Left renal cortex interstitium (tissue), 4 donors: ENCODE data around the gene USH2A. TPM values are rescaled to one million over a fixed set of nuclear protein-coding genes. Genes with fewer than 3 reads are reported as not detected.
"Not testable (repeated sequence)": the region's sequence is repeated elsewhere in the genome, so short reads cannot be mapped to it uniquely, and the experiment has no call there.

Experiments
- DNase-seq, 4 donors: peaks; one replicate each; pipeline ENCODE4 v3.0.0-alpha.2; 2013; ENCODE audit warnings: low read depth in 4 of 4, low spot score in 2 of 4, missing footprints in 1 of 4
- polyA plus RNA-seq, 4 donors: library from polyadenylated mRNA; unstranded; fragments of 120-200 nt; gene quantifications; one replicate each; pipeline ENCODE4 v1.2.1, GENCODE V29; 2013; ENCODE audit not compliant: insufficient read length in 4 of 4

Gene USH2A
- polyA plus RNA-seq, 4 donors: 0.13 to 0.42 (median 0.37) TPM

- DNase-seq: no peak
These were observed 270.1 kb downstream of the USH2A start for GRCh38 chr1:216153130-216153529.

DNA sequence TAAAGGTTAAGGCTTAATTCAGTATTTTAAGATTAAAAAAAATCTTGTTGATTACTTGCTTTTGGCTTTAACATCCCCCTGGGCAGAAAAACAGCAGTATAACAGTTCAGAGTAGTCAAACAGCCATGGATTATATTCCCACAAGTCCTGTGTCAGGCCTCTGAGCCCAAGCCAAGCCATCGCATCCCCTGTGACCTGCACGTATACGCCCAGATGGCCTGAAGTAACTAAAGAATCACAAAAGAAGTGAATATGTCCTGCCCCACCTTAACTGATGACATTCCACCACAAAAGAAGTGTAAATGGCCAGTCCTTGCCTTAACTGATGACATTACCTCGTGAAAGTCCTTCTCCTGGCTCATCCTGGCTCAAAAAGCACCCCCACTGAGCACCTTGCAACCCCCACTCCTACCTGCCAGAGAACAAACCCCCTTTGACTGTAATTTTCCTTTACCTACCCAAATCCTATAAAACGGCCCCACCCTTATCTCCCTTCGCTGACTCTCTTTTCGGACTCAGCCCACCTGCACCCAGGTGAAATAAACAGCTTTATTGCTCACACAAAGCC, 277.7 kb downstream of the USH2A start:
- not testable (repeated sequence) for DNase-seq

GRCh38 chr1:216144661-216145450, 278.4 kb downstream of the USH2A start:
- DNase-seq: no peak

GRCh38 chr1:216142921-216143320, 280.3 kb downstream of the USH2A start:
- no peak for DNase-seq

DNA sequence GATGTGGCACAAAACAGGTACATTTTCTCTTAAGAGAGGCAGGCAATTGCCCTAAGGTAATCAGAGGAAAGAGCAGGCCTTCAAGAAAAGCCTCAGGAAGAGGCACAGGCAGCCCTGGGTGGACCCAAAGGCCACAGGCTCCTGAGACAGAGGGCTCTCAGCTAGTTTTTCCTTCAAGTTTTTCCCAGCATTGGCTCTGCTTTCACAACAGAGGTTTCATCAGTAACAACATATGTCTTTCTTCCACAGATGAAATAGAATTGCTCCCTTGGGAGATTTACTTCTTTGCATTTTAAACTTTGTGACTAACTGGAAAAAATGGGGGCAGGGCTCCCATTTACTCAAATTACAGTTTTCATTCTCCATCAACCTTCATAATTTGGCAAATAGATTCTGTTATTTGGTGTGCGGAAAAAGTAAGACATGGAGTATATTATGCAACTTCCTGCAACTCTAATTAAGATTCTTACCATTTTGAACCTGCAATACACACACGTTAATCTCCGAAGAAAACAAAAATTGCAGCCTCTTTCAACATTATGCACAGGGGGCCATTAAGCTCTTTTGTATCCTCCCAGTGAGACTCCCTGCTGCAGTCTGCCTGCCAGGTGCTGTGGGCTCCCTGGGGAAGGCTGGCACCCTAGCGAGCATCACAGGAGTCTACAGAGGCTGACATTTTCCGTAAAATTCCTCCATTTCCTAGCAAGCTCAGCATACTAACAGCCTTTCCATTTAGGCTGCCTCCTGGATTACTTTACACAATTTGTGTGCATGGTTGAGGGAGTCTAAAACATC, 282.3 kb downstream of the USH2A start:
- DNase-seq: no peak

DNA sequence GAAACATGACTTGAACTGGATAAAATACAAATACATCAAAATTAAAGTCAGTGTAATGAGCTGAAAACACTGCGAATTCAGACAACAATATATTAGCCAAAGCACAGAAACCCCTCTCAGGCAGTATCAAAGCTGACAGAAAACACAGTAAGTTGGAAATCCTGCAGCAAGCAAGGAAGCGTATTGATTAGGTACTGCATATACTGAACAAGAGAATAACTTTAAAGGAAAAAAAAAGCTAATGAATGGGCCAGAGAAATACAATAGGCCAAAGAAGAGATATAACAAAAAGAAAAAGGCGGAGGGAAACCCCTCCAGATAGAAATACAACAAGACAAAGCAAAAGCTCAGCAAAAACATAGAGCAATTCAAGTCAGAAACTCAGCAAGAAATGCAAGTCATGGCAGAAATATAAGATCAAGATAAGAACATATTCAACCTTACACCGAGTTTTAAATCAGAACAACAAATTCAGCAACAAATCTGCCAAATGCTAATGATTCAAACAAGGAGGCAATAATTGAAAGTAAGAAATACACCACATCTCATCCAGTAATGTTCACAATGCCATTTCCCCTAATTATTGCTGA, 299.0 kb downstream of the USH2A start:
- DNase-seq: no peak

- no peak for DNase-seq
These were observed 299.6 kb downstream of the USH2A start for GRCh38 chr1:216123446-216124191.

GRCh38 chr1:216119600-216119999, 303.6 kb downstream of the USH2A start:
- DNase-seq: peak in 1 of 4 donors; percentile 3

DNA sequence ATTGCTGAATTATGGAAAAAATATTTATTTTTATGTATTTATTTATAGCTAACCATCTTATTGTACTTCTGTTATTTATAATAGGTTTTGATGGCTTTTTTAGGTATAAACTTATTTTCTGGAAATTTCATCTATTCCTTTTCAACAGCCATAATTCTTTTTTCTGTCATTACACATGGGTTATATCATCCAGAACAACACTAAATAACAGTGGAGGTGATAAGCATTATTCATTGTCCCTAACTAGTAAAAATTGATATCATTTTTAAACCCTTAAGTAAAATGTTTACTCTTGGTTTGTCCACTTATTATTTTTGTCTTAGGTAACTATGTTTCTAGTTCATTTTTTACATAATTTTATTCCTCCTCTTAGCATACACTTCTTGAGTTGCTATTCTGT, 309.1 kb downstream of the USH2A start:
- DNase-seq: no peak

DNA sequence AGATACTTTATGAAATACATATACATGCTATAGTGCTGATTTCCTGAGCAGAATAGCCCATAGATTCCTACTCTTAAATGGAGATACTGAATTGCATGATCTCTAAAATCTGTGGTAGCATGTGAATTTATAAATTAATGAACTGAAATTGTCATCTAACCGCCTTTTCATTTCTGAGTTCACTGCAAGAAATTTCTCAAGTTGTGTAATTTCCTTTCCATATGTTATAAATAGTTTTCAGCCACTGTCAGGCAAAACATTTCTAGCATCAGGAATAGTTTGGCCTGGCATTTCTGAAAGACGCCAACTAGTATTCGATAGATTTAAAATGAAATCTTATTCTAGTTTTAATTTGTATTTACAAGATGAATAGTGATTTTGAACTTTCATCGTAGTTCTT, 310.1 kb downstream of the USH2A start:
- no peak for DNase-seq

DNA sequence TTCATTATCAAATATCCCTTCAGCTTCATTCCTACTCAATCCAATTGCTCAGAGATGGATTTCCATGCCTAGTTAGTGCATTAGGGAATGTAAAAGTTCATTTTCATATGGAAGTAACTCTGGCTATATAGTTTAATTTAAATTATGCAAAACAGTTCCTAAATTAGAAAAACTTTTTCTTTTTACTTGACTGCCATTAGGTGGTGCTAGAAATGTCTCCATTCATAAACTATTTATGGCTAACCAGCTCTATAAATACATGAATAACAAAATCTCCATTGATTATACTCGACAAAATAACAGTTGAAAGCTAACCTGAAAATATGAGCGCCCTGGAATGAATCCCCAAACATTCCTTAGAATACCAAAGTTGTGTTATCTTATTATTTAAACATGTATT, 311.4 kb downstream of the USH2A start:
- DNase-seq: no peak

DNA sequence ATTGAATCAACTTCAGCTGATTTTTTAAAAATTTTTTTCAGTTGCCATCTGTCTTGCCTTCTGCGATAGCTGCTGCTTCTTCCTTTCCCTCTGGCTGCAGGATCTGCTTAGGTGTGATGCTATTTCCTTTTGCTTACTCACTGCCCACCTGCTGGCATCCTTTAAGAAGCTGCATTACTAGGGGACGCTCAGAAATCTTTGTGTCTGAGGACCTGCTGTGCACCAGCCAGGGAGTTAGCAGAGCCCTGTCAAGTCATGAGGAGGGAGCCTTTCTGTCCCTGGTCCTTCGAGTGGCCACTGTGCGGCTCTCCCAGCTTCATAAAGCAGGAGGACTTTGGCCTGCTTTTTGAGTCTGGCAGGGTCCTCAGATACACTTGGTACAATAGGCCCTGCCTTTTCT, 327.8 kb downstream of the USH2A start:
- no peak for DNase-seq

GRCh38 chr1:216090556-216090955, 332.7 kb downstream of the USH2A start:
- DNase-seq: no peak

- DNase-seq: no peak
These were observed 336.6 kb downstream of the USH2A start for GRCh38 chr1:216086678-216087077.

DNA sequence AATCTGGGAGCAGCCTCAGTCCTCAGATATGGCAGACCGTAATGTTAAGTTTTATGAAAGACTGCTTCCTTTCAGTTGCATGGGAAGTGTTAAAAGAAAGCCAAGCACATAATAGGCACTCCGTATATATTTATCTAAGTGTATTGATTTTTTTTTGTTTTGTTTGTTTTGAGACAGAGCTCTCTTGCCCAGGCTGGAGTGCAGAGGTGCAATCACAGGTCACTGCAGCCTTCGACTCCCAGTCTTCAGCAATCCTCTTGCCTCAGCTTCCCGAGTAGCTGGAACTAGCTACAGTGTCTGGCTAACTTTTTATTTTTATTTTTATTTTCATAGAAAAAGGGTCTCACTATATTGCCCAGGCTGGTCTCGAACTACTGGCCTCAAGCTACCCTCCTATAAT, 341.8 kb downstream of the USH2A start:
- DNase-seq: no peak

DNA sequence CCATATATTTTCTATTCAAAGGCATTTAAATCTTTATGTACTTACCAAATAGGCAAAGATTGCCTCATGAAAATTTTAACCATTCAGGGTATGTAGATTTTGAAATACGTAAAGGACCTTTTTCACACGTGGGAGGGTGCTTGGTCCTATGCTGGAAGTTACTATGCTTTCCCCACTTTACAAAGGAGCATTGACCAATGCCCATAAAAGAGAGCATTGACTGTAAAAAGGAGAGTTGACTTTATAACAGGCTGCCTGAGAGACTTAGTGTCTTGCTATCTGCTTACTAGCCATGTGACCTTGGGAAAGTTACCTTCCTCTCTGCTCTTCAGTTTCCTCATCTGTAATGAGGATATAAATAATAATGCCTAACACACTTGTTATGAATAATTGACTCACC, 346.5 kb downstream of the USH2A start:
- DNase-seq: no peak

DNA sequence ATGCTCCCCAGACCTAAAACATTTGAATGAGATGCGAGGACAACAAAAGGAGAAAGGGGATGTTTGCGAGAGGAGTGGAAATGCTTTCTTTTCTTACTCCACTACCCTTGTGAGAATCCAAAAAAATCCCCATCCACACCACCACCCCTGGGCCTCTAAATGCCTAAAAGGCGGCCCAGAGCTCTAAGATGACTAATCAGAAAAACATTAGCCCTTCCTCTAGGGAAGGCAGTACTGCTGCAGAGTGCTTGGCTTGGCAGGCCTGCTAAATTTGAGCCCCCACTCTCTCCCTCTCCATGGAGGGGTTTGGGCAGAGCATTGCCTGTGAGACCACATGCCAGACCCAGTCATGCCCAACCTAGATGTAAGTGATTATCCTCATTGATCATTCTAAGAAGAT, 347.9 kb downstream of the USH2A start:
- no peak for DNase-seq

GRCh38 chr1:216073793-216074595, 349.3 kb downstream of the USH2A start:
- no peak for DNase-seq

GRCh38 chr1:216071262-216071661, 352.0 kb downstream of the USH2A start:
- peak in 2 of 4 donors; percentile 10 to 23 for DNase-seq

DNA sequence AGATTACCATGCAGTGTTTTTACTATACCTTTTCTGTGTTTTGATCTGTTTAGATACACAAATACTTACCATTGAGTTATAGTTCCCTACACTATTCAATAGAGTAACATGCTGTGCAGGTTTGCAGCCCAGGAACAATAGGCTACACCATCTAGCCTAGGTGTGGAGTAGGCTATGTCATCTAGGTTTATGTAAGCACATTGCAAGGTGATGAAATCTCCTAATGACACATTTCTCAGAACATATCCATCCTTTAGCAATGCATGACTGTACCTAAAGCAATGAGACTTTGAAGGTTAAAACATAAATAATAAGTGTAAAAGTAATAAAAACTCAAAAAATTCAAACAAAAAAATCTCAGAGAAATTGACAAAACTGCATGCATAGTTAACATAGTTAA, 358.6 kb downstream of the USH2A start:
- no peak for DNase-seq
